NCI-H2029 treated with DMSO at 0.1 percent for 48 hours (cell line): ENCODE results near the gene RNASET2.
"Not testable (repeated sequence)": the region's sequence is repeated elsewhere in the genome, so short reads cannot be mapped to it uniquely, and the experiment has no call there.

Experiments used
- DNase-seq: peaks from one replicate; lab custom pipeline; 2025; lab: John Stamatoyannopoulos, UW

RNASET2 gene

DNA sequence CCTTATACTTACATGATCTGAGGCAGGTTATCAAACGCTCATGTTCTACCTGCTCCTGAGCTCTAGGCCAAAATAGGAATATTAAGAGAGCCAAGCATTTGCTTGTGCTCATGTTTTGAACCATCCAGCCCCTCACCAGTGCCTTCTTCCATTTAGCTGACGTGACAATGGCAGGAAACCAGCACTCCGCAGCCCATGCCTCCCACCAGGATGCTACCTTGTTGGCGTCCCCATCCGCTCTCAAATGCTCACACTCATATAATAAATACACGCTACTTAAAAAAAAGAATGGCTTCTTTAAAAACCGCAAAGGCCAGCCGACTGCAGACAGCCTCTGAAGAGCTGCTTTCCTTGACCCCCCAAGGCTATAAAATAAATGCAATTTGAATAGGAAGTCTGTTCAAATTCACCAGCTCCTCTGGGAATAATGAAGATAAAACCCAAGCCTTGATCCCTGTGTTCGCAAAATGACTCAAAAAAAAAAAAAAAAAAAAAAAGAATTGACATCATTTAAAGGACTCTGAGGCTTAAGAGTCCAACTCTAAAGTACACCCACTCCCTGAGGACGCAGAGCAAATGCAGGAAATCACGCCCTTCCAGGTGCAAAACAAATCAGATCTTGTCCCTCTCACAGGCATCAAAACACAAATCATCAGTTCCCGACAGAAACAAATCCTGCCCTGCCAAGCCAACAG lies 29.0 kb downstream of the RNASET2 start:
- no peak for DNase-seq

DNA sequence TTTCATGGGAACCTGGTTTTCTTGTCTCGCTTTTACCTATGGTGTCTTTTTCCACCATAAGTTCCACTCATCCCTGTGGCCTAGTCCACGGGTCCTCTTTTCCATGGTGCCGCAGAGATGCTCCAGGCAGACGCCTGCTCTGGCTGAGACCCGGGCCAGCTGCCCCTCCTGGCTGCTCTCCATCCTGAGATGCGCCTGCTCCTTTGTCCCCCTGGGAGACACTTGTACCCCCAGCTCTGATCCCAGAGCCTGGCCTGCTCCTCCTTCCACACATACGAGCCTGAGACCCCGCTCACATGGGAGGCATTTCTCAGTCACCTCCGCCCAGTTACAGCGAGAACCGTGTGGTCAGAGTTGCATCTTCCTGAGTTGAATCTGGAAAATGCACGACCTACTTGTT lies 29.6 kb downstream of the RNASET2 start:
- no peak for DNase-seq

DNA sequence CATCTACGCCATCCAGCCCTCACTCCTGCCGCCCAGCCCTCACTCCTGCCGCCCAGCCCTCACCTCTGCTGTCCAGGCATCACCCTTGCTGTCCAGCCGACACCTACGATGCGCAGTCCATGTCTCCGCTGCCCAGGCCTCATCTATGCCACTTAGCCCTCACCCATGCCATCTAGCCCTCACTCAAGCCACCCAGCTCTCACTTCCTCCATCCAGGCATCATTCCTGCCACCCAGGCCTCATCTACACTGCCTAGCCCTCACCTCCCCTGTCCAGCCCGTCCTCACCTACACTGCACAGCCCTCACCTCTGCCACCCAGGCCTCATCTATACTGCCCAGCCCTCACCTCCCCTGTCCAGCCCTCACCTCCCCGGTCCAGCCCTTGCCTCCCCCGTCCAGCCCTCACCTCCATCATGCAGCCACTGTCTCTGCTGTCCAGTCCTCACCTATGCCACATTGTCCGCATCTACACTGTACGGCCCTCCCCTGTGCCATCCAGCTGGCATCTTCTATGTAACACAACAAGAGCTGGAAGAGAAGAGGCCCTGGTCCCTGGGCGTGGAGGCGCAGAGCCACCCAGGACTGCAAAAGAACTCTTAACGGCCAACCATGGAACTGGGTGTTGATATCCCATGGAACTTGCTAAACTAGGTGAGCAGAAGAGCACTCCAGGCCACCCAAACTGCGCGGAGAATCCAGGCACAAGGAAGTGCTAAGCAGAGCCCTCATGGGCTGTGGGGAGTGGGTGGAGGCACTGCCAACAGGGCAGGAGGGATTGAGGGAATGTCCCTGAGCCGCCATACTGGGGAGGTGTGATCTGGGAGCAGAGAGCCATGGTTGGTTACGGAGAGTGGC lies 31.0 kb downstream of the RNASET2 start:
- no peak for DNase-seq

DNA sequence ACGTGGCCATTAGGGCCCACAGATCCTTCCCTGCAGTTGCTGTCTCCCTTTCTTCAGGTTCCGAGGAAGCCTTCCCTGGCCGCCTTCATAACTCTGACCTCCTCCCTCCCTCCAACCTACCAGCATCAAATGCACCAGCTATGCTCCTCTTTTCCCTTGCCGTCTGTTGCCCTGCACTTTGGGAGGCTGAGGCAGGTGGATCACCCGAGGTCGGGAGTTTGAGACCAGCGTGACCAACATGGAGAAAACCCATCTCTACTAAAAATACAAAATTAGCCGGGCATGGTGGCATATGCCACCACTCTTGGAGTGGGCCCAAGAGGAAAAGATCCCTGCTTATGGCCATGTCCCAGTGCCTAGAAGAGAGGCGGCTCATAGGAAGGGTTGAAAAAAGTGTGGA lies 31.8 kb downstream of the RNASET2 start:
- no peak for DNase-seq

DNA sequence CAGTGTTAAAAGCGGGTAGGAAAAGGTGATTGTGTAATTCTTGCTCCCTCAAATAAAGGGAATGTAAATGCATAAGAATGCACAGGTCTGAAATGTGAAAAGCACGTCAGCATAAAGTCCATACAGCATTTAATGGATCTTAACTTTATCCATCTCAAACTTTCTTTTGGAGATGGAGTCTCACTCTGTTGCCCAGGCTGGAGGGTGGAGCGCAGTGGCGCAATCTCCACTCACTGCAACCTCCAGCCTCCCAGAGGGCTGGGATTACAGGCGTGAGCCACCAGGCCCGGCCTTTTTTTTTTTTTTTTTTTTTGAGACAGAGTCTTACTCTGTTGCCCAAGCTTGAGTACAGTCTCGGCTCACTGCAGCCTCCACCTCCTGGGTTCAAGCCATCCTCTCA lies 33.4 kb downstream of the RNASET2 start:
- no peak for DNase-seq

DNA sequence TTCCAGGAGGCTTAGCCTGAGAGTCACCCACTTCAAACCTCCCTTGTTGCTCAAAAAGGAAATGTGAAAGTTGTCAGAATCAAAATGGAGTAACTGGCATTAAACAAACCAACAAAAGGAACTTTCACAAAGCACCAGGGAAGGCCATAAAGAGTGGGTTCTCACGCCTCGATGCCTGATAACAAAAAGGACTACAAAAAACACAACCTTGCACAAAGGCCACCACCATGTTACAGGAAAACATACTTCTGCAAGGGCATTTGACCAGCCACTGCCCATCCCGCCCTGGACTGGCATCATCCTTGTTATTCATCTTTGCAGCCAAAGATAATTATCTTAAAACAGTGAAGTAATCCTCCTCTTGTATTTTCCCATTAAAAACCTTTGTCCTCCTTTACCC lies 34.8 kb downstream of the RNASET2 start:
- no peak for DNase-seq

DNA sequence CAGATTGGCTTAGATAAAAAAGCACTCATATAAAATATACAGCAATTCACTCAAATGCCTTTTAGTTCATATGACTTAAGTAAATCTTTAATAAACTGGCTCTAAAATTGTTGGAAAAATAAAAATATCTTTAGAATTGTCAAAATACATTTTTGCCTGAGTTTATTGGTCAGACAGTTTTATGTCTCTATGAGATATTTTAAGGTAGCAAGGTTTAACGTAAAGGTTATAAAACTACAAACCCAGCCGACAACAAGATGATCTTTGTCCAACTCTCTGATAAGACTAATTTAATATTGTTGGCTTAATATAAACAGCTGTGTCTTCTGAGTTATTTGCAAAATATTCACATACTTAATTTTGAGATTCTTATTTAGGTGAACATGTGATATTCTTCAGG lies 39.5 kb downstream of the RNASET2 start:
- no peak for DNase-seq

DNA sequence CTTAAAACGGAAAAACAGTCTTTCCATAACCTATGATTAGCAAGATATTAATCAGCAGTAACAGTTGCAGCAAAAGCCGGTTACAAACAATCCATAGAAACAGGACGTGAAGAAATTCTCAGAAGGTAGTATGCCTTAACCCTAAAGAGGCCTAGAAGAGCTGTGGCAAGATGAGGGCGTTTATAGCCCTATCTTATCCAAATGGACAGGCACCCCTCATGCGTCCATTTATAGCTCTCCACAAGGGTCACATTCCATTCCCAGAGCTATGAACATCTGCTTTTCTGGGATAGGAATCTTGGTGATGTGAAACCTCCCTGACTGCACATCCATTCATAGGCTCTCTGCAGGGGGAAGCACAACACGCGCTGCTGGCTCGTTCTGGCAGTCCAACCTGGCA lies 40.9 kb downstream of the RNASET2 start:
- not testable (repeated sequence) for DNase-seq

DNA sequence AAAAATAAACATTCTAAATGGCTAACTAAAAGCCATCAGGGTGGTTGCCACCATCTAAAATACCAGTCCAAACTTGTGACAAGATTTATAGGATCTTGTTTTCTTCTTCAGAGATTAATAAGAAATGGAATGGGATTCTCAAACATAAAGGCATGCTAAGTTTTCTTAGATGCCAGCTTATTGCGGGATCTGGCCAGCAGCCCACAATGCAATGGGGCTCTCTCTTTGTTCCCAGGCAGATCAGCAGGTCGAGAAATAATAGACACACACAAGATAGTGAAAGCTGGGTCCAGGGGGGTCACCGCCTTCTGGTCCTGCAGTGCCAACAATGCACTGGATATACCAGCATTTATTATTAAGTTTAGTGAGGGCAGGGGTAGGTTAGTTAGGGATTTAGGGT lies 41.4 kb downstream of the RNASET2 start:
- DNase-seq: not testable (repeated sequence)

DNA sequence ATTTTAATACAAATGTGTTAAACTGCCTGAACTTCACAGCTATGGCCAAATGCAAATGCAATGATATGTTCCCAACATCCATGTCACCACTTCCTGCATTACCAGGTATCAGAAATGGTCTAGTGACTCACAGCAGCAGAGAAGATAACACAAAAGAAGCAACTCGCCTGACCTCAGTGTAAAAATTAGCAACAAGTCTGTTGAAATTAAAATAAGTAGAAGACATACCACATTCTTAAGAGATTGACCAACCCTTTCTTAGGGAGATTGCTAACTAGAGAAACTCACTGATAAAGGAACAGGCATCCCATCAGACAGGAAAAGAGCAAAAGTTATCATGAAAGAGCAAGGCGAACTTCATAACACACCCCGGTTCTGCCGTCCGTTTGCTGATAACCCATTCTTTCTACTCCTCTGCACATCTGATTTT lies 45.1 kb downstream of the RNASET2 start:
- DNase-seq: no peak

DNA sequence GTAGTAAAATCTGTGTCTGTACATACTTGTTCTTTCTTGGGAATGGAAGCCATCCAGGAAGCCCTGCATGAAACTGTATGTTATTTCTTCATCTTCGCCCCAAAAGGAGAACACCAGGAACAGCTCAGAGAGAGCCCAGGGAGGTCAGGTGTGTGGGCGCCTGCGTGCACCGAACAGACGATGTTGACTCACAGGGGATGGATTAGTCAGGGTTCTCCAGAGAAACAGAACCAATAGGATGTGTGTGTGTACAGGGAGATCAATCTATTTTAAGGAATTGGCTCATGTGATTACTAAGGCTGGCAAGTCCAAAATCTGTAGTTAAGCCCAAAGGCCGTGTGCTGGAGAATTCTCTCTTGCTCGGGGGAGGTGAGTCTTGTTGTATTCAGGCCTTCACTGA lies 45.7 kb downstream of the RNASET2 start:
- DNase-seq: no peak

DNA sequence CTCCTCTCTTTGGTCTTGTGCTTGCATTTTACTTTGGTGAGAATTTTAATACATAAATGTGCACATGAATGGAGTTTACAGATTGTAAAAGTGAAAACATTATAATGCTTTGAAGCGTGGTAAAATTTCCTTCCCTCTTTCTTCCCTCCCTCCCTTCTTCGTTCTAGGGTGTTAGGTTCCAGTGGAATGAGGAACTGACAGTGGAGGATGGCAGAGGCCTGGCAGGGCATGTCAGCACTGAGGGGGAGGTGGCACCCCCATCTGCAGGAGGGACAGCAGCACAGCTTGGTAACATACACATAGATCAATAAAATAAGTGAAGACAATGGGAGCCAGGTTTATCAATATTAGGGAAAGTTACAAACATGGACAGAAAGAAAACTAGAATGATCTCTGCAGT lies 47.5 kb downstream of the RNASET2 start:
- no peak for DNase-seq

DNA sequence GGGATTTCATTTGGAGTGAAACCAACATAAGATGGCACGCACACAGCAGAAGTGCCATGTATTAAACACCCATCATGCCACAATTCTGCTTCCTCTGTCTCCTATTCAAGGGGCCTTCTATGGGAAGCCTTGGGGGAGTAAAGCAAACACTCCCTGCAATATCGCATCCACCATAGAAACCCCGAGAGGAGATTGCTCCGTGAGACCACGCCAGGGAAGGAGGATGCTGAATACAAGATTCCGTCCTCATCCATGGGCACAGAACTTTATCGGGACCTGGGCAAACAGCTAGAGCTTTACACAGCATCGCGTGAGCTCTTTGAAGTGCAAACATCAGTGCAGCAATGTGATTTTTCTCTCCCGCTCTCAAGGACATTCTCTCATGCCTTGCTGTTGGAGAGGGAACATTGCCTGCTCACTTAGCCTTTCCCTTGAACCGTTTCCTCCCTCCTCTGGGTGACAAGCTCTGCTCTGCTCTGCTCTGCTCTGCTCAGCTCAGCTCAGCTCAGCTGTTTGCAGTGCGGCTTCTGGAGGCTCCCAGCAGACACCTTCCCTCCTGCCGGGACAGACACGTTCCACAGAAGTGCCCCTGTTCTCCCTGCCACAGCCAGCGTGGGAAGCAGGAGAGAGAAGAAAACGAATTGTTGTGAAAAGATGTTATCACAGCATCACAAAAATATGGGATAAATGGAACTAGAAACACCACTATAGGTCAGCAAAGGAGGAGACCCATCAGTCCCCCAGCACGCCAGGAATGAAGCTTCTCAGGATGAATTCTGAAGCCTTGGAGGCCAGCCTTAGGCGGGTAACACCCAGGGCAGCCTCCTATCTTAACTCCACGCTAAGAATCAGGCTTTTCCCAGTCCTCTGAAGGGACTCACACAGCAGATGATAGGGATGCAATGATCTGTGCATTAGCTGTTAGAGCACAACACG lies 48.2 kb downstream of the RNASET2 start:
- DNase-seq: no peak

DNA sequence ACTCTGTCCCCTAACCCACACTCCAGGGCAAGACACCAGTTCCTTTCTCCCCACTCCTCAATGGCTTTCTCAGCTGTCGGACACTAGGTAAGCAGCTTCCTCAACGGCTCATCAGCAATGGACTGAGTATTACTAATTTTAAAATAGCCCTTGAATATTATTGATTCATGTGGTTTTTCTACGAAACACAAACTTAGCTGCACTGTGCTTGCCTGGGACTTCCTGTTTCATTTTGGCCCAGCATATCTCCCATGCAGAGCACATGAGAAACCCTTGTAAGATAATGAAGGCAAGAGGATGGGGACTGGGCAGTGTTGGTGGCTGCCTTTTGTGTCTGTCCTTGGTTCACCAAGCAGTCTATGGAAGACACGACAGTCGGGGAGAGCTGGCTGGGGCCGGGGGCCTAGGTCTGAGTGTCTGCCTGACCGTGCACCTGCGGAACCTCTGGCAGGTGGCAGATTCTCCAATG lies 48.9 kb downstream of the RNASET2 start:
- DNase-seq: no peak

DNA sequence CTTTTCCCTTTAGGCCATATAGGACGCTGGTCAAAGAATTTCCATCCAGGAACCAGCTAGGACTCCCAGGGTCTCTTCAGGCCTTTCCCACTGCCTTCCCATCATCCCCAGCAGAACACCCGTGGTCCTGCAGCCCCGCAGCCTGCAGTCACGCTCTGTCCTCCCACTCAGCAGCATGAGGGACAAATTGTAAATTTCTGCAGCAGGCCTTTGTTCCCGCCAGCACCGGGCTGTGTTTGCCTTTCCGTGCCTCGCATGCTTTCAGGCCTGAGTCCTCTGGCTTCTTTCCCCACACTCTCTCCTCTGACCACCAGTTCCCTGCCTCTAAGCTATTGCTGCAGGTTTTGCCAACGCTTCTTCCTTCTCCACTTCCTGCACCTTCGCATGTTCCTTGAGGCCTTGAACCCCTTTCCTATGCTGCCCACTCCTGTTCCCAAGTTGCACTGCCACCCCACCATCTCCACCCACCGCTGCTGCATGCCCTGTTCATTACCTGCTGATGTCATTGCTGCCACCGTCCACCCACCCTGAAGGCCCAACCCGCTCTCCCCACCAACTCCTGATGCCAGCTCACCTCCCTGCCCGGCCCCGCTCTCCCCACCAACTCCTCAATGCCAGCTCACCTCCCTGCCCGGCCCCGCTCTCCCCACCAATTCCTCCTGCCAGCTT lies 49.8 kb downstream of the RNASET2 start:
- DNase-seq: no peak

DNA sequence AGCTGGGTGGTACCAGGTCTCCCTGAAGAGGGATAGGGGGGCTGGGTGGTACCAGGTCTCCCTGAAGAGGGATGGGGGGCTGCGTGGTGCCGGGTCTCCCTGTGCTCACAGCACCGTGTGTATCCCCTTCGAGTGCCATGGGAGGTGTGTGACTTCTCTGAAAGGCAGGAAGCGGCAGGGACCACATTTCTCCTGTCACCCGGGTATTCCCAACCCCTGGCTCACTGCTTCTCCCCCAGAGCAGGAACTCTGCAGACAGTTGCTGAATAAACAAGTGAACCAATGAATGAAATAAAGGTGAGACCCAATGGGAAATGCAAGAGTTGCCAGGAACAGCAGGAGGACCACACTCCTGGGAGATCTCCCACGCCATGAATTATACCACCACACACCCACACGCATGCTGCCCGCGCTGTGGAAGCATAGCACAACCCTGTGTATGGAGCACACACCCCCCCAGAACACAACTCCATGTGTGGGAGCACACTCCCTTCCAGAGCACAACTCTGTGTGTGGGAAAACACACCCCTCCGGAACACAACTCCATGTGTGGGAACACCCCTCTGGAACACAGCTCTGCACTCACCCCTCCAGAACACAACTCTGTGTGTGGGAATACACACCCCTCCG lies 50.7 kb downstream of the RNASET2 start:
- no peak for DNase-seq

DNA sequence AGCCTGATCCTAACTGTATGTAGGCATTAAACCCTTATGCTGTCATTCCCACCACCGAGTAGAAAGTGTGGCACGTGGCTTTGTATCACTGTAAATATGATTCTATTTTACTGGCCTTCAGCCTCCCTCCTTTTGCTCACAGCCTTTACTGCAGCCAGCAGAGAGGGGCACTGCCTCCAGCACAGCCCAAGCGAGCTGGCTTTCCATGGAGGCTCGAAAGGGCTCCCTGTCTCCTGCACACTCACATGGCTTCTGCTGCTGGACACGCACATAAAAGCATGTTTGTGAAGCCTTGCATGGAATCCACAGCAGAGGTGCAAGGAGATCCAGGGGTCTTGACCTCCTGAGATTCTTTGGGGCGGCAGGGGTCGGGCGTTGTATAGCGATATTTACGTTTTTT lies 51.3 kb downstream of the RNASET2 start:
- no peak for DNase-seq

DNA sequence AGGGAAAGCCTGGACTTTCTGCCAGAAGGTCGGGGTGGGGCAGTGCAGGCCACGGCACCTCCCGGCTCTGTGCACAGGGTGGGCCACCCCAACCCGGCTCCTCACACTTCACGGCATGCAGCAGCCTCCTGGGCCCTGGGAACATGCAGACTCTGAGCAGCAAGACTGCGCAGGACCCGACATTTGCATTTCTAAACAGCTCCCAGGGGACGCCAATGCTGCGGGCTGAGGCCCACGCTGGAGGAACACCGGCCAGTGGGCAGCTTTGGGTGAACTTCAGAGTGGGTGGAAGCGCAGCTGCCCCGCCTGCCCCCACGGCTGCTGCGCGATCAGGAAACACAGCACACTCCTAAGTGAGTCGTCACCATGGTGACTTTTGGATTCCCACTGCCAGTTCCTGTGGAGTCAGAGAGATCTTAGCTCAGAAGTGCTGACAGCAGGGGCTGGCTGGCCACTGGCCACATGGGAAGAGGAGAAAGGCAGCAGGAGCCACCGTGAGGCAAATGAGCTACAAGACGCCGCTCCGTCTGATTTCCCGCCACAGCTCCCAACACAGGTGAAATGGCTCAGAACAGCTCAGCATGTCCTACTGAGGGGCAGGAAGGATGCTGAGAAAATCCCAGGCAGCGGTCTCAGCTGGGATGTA lies 52.1 kb downstream of the RNASET2 start:
- no peak for DNase-seq

DNA sequence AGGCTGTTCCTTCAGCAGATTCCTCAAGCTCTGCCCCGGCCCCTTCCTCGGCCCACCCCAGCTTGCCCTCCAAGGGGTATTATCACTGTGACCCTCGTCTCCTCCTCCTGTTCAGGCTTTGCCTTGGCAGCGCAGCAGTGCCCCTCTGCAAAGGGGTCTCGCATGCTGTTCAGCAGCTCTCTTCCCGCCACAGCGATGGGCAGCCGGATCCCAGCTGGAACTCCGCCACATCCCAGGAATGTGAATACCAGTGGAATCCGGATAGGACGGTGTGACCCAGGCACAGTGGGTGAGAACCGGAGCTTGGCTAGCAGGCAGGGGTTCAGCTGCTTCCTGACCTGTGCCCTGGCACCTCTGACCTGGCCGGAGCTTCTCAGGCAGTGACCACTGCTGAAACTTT lies 52.9 kb downstream of the RNASET2 start:
- DNase-seq: no peak

DNA sequence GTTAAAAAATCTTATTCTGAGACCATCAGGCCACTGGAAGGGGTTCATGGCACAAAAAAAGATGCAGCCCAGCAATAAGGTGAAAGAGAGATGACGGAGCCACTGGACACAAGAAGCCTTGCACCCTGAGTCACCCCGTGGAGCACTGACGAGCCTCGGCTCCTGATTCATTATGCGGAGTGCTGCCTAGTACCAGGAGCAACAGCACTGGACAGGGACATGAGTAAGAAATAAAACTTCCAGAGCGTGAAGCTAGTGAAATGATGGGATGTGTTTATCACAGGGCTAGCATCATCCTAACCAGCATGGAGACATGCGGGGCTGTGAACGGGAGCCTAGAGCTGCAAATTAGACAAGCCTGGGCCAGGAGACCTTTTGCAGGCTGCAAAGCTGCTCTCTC lies 53.3 kb downstream of the RNASET2 start:
- DNase-seq: no peak
